WI38 (cell line): ENCODE results near the gene TOGARAM1.
A peak's percentile ranks its signal among the peaks of the same experiment; 100 is the strongest.
"Not testable (repeated sequence)": the region's sequence is repeated elsewhere in the genome, so short reads cannot be mapped to it uniquely, and the experiment has no call there.

Experiments used
- H3K4me3 ChIP-seq: 2 replicates; pipeline ENCODE4 v1.5.1; 2011; ENCODE audit warnings: low read depth, mild to moderate bottlenecking, control low read depth, low read length
- TF ChIP-seq, protein P1 (sequence below): IDR thresholded peaks from 2 replicates; pipeline ENCODE4 v1.5.1; 2012; ENCODE audit warnings: low read depth, mild to moderate bottlenecking, control low read depth, low read length

The TOGARAM1 gene

DNA sequence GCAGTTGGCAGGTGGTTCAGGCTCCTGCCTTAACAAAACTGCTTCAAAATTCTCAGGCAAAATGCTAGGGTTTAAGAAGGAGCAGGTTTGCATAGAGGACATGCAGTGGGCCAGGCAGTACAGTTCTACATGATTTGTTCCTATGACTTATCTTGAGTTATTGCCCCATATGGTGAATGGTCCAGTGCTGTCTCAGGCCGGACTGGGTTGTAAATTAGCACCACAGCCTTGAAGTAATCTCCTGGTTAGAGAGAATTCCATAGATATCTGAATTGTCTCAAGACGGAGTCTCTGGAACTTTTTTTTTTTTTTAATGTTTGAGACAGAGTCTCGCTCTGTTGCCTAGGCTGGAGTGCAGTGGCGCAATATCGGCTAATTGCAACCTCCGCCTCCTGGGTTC lies 110.1 kb downstream of the TOGARAM1 start:
- TF ChIP-seq, protein P1, sequence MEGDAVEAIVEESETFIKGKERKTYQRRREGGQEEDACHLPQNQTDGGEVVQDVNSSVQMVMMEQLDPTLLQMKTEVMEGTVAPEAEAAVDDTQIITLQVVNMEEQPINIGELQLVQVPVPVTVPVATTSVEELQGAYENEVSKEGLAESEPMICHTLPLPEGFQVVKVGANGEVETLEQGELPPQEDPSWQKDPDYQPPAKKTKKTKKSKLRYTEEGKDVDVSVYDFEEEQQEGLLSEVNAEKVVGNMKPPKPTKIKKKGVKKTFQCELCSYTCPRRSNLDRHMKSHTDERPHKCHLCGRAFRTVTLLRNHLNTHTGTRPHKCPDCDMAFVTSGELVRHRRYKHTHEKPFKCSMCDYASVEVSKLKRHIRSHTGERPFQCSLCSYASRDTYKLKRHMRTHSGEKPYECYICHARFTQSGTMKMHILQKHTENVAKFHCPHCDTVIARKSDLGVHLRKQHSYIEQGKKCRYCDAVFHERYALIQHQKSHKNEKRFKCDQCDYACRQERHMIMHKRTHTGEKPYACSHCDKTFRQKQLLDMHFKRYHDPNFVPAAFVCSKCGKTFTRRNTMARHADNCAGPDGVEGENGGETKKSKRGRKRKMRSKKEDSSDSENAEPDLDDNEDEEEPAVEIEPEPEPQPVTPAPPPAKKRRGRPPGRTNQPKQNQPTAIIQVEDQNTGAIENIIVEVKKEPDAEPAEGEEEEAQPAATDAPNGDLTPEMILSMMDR: no peak
- H3K4me3 ChIP-seq: no peak overlapping the region

DNA sequence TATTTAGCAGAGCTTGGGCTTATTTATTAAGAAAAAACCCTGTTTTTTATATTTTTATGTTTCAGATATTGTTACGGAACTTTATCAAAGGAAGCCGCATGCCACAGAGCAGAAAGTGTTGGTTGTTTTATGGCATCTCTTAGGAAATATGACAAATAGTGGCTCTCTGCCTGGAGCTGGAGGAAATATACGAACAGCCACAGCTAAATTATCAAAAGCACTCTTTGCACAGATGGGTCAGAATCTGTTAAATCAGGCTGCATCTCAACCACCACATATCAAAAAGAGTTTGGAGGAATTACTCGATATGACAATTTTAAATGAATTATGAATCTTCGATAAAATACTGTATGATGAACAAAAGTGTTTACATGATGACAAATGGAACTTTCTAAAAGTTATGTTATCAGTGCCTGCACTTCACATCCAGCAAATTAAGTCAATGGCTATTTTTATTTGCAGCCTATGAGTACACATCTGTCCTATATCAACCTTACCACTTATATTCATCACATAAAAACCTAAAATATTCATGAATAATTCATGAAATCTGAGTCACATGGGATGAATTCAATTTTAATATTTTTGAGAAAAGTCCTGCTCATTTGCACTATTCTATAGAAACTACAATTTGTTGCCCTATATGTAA lies 111.4 kb downstream of the TOGARAM1 start:
- TF ChIP-seq, protein P1: no peak

DNA sequence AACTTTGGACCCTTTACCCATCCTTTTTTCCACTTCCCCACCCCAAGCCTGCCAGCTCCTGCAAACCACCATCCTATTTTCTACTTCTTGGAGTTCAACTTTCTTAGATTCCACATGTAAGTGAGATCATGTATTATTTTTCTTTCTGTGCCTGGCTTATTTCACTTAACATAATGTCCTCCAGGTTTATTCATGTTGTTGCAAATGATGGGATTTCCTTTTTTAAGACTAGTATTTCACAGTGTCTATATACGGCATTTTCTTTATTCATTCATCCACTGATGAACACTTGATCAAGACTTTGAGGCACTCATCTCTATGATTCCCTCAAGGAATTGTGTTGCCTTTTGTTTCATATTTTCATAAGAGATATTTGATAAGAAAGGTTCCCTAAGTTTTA lies 116.3 kb downstream of the TOGARAM1 start:
- H3K4me3 ChIP-seq: no peak overlapping the region
- TF ChIP-seq, protein P1: no peak

More for the DNA sequence above, 111.4 kb downstream of the TOGARAM1 start:
- no peak overlapping the region for H3K4me3 ChIP-seq

DNA sequence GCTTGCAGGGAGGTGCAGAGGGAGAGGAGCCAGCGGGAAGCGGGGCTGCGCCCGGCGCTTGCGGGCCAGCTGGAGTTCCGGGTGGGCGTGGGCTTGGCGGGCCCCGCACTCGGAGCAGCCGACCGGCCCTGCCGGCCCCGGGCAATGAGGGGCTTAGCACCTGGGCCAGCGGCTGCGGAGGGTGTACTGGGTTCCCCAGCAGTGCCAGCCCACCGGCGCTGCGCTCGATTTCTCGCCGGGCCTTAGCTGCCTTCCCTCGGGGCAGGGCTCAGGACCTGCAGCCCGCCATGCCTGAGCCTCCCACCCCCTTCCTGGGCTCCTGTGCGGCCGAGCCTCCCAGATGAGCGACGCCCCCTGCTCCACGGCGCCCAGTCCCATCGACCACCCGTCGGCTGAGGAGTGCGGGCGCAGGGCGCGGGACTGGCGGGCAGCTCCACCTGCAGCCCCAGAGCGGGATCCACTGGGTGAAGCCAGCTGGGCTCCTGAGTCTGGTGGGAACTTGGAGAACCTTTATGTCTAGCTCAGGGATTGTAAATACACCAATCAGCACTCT lies 118.5 kb downstream of the TOGARAM1 start:
- H3K4me3 ChIP-seq: not testable (repeated sequence)

DNA sequence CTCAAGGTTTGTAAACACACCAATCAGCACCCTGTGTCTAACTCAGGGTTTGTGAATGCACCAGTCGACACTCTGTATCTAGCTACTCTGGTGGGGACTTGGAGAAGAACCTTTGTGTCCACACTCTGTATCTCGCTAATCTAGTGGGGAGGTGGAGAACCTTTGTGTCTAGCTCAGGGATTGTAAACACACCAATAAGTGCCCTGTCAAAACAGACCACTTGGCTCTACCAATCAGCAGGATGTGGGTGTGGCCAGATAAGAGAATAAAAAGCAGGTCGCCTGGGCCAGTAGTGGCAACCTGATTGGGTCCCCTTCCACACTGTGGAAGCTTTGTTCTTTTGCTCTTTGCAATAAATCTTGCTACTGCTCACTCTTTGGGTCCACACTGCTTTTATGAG lies 119.1 kb downstream of the TOGARAM1 start:
- H3K4me3 ChIP-seq: not testable (repeated sequence)

DNA sequence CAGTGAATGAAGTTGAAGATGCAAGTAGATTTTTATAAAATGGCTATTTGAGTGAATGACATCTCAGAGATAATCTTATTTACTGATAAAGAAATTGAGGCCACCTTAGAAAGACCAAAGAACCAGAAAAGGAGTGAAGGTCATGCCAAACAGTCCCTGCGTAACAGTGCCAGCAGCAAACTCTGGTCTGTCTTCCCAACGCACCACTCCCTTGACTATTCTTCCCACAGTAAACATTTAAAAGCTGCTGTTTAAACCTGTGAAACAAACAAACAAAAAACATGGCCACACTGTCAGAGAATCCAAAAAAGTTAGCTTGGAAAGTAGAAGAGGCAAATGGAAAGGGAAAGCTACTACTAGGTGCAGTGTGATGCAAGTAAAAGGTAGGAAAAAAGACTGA lies 120.4 kb downstream of the TOGARAM1 start:
- no peak overlapping the region for H3K4me3 ChIP-seq
- TF ChIP-seq, protein P1: no peak

DNA sequence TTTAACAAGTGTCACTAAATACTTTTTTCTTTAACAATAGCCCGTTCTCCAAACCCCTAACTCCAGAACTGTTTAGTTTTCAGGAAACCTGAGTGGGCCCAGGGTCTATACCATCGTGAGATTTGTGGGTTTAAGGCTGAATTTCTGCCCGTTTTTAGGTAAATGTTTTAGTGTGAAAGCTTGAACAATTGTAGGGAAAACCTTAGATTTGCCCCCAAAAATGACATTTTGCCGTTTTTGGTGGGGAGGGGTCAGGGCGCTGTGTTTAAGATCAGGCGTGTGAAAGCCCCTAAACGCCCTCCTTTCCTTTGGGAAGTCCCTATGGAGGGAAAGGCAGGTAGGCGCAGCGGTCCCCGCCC lies 121.6 kb downstream of the TOGARAM1 start:
- peak overlapping the region; percentile 93 for H3K4me3 ChIP-seq
- TF ChIP-seq, protein P1: no peak

DNA sequence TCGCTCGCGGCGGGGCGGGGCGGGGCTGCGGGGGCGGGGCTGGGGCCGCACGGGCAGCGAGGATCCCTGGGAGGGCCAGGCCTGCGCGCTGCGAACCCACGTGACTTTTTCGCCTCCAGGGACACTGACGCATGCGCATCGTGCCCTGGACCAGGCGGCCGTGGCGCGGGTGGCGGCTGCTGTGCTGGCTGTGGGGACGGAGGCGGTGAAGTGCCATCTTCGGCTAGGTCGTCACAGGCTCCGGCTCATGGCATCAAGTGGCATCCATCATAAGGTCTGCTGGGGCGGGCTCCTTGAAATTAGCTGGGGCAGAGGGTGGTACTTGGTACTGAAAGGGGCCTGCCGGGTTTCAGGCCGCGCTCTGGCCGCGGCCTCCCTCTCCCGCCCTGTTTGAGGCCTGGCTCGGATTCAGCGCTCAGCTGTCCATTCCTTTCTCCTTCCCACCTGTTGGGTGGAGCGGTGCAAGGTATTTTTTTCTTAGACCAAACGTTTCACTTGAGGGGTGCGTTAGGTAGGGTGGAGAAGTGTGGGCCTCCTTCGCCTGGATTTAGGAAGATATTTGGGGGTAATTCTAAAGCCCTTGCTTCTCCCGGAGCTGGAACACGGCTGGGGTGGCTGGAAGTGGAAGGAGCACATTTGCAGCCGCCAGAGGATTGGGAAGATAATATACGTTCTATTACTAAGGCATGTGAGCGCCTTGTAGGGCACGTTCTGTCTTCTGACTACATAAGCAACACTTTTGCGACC lies 122.2 kb downstream of the TOGARAM1 start, which contains the start of gene PRPF39:
PRPF39 (plus strand) TSS at position 141 of the 747 bp plus-strand sequence. CDS start 11,124 bp downstream, outside the sequence.
- TF ChIP-seq, protein P1: no peak
- peak within 1 kb of the TSS; percentile 93 for H3K4me3 ChIP-seq
